Right forelimb (tissue), 1 donor: ENCODE data around the gene SMTNL2.
"Not testable (repeated sequence)": the region's sequence is repeated elsewhere in the genome, so short reads cannot be mapped to it uniquely, and the experiment has no call there.

Experiments used
- DNase-seq: peaks from one replicate; pipeline ENCODE4 v3.0.0-alpha.2; 2018

SMTNL2 gene

GRCh38 chr17:4638766-4639165 lies 54.4 kb downstream of the SMTNL2 start:
- not testable (repeated sequence) for DNase-seq

DNA sequence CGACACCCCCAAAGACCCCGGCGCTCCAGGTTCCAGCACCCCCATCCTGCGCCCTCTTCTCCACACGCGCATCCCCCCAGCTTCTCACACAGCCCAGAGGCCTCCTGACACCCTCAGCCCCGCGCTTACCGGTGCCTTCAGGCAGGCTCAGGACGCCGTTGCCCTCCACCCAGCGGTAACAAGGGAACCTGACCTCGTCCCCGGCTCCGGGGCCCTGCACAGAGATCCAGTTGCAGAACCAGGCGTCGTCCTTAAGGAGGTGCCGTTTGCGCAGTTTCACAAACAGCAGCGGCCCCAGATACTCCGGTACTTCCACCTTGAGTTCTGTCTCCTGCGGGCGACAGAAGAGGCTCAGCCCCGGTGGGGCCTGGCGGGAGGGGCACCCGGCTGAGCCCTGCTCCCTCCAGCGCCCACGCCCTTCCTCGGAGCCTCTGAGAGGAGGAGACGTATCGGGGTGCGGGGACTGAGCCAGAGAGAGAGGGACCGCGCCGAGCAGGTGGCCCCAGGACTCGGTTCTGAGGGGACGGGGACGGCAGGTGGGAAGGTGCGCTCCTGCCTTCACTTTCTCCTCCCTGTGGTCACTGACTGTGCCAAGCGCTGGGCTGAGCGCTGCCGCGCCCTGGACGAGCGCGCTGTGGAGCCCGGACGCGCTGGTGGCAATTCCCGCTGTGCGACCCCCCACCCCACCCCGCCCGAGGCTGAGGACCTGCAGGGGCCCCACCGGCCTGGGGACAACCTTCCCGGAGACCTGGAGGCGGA lies 55.2 kb downstream of the SMTNL2 start:
- DNase-seq: not testable (repeated sequence)

DNA sequence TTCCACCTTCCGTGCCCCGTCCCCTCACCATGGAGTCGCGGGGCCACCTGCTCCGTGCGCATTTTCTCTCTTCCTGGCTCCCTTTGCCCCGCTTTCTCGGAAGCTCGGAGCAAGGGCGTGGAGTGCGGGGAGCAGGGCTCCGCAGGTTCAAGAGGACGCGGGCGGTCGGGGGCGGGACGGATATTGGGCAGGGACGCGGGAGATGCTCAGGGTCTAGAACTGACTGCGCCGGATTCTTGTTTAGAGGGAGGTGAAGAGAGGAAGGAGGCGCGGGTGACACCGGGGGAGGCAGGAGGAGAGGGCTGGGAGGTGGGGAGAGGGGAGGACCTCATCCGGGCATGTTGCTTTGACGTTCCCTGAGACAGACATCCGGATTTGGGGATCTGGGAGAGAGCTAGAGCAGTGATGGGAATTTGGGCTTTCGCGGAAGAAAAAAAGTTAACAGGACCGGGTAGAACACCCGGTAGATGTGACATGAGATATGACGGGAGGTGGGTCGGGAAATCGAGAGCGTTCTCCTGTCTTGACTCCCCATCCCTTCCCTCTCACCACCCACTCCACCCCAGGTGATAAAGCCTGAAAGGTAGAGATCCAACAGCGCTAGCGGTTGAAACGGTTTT lies 56.4 kb downstream of the SMTNL2 start:
- DNase-seq: not testable (repeated sequence)

DNA sequence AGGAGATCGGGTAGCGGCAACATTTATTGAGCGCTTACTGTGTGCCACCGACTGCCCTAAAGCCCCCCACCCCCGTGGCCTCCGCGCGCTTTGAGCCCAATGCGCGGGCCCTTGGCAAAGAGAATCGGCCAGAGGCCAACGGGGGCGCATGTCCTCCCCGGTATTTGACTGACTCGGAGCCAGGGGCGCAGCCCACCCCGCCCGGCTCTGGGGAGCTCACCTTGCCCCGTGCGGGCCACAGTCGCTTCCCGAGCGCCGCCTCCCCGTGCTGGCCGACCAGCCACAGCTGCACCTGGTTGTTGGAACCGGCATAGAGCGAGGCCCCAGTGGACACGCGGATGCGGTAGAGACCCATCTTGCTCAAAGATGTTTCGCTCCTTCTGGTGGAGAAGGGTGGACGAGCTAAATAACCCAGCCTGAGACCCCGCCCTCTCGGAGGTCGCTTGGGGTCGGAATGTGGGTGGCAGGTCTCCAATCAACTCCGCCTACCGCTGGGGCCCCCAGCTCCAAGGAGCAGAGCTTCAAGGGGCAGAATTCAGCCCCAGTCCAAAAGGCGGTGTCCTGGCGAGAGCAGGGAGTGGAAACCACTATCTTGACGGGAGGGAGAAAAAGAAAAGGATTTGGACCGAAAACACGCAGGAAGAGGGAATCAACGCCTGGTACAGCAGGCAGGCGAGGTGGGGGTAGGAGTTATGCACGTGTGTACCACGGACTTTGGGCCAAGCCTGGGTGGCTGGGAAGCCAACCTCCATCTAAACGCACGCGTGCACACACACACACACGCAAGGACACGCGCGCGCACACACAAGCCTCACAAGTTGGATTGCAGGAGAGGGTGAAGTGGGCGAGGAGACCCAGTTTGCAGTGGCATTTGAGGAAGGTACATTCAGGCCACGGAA lies 57.2 kb downstream of the SMTNL2 start, which contains the start of gene ALOX15:
ALOX15 (minus strand) TSS at position 382 of the 899 bp plus-strand sequence; CDS start at position 355, 27 bp downstream.
- no peak for DNase-seq

- DNase-seq: no peak
Observed at GRCh38 chr17:4642286-4642685, 58.0 kb downstream of the SMTNL2 start.

GRCh38 chr17:4643676-4644075 lies 59.3 kb downstream of the SMTNL2 start:
- DNase-seq: no peak

- DNase-seq: no peak
Observed at GRCh38 chr17:4645642-4646041, 61.3 kb downstream of the SMTNL2 start.

GRCh38 chr17:4648741-4649140 lies 64.4 kb downstream of the SMTNL2 start:
- DNase-seq: no peak

DNA sequence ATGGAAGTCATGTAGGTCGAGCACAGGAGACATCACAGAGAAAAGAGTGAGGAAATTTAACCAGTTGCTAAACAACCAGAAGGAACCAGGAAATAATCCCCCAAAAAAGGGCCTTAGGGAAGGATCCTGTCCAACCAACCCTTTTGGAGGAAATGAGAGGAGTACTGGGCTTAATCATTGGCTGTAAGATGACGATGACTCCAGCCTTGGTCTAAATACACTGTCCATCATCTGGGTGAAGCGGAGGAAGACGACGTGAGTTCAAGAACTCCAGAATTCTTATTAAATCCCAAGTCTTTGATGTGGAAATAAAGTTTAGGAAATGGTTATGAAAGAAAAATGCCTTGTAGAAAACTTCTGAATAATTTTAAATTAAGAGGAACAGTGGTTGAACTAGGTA lies 68.7 kb downstream of the SMTNL2 start:
- no peak for DNase-seq

DNA sequence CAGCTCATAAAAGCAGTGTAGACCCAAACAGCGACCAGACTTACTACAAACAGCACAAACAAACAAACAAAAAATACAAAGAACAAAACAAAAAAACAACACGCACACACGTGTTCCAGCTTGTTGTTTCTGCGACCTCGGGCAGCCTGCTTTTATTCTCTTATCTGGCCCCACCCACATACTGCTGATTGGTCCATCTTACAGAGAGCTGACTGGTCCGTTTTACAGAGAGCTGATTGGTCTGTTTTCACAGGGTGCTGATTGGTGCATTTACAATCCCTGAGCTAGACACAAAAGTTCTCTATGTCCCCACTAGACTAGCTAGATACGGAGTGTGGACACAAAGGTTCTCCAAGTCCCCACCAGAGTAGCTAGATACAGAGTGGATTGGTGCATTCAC lies 71.6 kb downstream of the SMTNL2 start:
- not testable (repeated sequence) for DNase-seq

GRCh38 chr17:4657678-4658077 lies 73.3 kb downstream of the SMTNL2 start:
- no peak for DNase-seq
